ENCODE results near the gene SCUBE1. TPM values are rescaled to one million over a fixed set of nuclear protein-coding genes. Genes with fewer than 3 reads are reported as not detected.

SCUBE1 gene
- total and polyA plus RNA-seq, 2 of the 8 experiments (the other 6 are each of a cell fraction or from before 2014, with no cell fraction given), result 2.3 to 4.9 TPM

DNA sequence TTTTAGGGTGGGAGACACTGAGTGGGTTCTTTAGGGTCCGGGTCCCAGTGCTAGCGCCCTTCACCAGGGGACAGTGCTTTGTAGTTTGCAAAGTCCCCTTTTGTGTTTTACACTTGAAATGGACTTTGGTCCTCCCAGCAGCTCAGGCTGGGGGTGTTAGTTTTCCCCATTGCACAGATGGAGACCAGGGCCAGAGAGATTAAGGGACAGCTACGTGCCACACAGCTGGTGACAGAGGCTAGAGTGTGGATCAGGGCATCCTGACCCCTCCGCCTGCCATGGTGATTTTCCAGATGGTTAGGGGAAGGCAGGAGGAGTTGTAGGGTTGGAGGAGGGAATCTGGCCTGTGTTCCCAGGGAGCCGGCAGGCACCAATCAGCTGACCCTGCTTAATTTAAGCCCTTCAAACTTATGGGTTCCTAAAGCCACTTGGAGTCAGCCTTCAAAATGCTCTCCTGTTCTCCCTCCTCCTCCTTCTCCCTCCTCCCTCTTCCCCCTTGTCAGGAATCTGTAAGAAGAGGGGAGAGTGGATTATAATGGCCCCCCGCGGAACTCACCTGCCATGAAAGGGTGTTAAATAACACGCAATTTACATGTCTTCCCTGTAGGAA is 46.2 kb upstream of the SCUBE1 start (continued):
- TF ChIP-seq, protein P1, sequence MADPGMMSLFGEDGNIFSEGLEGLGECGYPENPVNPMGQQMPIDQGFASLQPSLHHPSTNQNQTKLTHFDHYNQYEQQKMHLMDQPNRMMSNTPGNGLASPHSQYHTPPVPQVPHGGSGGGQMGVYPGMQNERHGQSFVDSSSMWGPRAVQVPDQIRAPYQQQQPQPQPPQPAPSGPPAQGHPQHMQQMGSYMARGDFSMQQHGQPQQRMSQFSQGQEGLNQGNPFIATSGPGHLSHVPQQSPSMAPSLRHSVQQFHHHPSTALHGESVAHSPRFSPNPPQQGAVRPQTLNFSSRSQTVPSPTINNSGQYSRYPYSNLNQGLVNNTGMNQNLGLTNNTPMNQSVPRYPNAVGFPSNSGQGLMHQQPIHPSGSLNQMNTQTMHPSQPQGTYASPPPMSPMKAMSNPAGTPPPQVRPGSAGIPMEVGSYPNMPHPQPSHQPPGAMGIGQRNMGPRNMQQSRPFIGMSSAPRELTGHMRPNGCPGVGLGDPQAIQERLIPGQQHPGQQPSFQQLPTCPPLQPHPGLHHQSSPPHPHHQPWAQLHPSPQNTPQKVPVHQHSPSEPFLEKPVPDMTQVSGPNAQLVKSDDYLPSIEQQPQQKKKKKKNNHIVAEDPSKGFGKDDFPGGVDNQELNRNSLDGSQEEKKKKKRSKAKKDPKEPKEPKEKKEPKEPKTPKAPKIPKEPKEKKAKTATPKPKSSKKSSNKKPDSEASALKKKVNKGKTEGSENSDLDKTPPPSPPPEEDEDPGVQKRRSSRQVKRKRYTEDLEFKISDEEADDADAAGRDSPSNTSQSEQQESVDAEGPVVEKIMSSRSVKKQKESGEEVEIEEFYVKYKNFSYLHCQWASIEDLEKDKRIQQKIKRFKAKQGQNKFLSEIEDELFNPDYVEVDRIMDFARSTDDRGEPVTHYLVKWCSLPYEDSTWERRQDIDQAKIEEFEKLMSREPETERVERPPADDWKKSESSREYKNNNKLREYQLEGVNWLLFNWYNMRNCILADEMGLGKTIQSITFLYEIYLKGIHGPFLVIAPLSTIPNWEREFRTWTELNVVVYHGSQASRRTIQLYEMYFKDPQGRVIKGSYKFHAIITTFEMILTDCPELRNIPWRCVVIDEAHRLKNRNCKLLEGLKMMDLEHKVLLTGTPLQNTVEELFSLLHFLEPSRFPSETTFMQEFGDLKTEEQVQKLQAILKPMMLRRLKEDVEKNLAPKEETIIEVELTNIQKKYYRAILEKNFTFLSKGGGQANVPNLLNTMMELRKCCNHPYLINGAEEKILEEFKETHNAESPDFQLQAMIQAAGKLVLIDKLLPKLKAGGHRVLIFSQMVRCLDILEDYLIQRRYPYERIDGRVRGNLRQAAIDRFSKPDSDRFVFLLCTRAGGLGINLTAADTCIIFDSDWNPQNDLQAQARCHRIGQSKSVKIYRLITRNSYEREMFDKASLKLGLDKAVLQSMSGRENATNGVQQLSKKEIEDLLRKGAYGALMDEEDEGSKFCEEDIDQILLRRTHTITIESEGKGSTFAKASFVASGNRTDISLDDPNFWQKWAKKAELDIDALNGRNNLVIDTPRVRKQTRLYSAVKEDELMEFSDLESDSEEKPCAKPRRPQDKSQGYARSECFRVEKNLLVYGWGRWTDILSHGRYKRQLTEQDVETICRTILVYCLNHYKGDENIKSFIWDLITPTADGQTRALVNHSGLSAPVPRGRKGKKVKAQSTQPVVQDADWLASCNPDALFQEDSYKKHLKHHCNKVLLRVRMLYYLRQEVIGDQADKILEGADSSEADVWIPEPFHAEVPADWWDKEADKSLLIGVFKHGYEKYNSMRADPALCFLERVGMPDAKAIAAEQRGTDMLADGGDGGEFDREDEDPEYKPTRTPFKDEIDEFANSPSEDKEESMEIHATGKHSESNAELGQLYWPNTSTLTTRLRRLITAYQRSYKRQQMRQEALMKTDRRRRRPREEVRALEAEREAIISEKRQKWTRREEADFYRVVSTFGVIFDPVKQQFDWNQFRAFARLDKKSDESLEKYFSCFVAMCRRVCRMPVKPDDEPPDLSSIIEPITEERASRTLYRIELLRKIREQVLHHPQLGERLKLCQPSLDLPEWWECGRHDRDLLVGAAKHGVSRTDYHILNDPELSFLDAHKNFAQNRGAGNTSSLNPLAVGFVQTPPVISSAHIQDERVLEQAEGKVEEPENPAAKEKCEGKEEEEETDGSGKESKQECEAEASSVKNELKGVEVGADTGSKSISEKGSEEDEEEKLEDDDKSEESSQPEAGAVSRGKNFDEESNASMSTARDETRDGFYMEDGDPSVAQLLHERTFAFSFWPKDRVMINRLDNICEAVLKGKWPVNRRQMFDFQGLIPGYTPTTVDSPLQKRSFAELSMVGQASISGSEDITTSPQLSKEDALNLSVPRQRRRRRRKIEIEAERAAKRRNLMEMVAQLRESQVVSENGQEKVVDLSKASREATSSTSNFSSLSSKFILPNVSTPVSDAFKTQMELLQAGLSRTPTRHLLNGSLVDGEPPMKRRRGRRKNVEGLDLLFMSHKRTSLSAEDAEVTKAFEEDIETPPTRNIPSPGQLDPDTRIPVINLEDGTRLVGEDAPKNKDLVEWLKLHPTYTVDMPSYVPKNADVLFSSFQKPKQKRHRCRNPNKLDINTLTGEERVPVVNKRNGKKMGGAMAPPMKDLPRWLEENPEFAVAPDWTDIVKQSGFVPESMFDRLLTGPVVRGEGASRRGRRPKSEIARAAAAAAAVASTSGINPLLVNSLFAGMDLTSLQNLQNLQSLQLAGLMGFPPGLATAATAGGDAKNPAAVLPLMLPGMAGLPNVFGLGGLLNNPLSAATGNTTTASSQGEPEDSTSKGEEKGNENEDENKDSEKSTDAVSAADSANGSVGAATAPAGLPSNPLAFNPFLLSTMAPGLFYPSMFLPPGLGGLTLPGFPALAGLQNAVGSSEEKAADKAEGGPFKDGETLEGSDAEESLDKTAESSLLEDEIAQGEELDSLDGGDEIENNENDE (IDR thresholded peaks at IDR 0.05; ENCODE audit: insufficient replicate concordance, low read length), result no peak
- TF ChIP-seq KDM1A (IDR thresholded peaks at IDR 0.05; ENCODE audit: borderline replicate concordance, low read length) (no peak), EP300 (IDR thresholded peaks at IDR 0.05; ENCODE audit: borderline replicate concordance in 1 of 2, low read depth in 2 of 2, low read length in 2 of 2) (no peak), SP2 (IDR thresholded peaks at IDR 0.05; ENCODE audit: low read length) (no peak), SRF (IDR thresholded peaks at IDR 0.05; ENCODE audit: low read depth, low read length) (no peak), RBBP5 (IDR thresholded peaks at IDR 0.05; ENCODE audit: borderline replicate concordance, low read depth, low read length) (no peak)
